SK-N-SH treated with all-trans-retinoic acid at 6 μM for 48 hours (cell line): ENCODE measurements around the gene SERPINB1.

Experiments
- ISL1 ChIP-seq: fragments of 250-450 bp; sonication (Bioruptor Pico); IDR thresholded peaks from 2 replicates; pipeline ENCODE4 v2.1.2; 2022; ENCODE audit warnings: mild to moderate bottlenecking, moderate library complexity
- OSR1 ChIP-seq: fragments of 250-450 bp; sonication (Bioruptor Pico); IDR thresholded peaks from 2 replicates; pipeline ENCODE4 v1.8.0; 2022; ENCODE audit warnings: moderate library complexity, mild to moderate bottlenecking, inconsistent platforms
- RARB ChIP-seq: fragments of 250-450 bp; sonication (Bioruptor Pico); IDR thresholded peaks from 2 replicates; pipeline ENCODE4 v1.8.0; 2021; ENCODE audit warnings: mild to moderate bottlenecking, moderate library complexity
- SNAI2 ChIP-seq: fragments of 250-450 bp; sonication (Bioruptor Pico); IDR thresholded peaks from 2 replicates; pipeline ENCODE4 v1.5.0; 2020; ENCODE audit warnings: mild to moderate bottlenecking, moderate library complexity
- ZFP3 ChIP-seq: fragments of 250-450 bp; sonication (Bioruptor Pico); IDR thresholded peaks from 2 replicates; pipeline ENCODE4 v1.5.0; 2020; ENCODE audit warnings: mild to moderate bottlenecking, moderate library complexity
- ZFP30 ChIP-seq: fragments of 450-650 bp; formaldehyde crosslinking; IDR thresholded peaks from 2 replicates; pipeline ENCODE4 v1.5.0; 2022; ENCODE audit warnings: mild to moderate bottlenecking, moderate library complexity
- ZNF565 ChIP-seq: fragments of 450-650 bp; formaldehyde crosslinking; conservative IDR thresholded peaks from 2 replicates; pipeline ENCODE4 v1.5.0; 2020; ENCODE audit warnings: low read depth, mild to moderate bottlenecking, moderate library complexity
- ZNF8 ChIP-seq: fragments of 450-650 bp; formaldehyde crosslinking; IDR thresholded peaks from 2 replicates; pipeline ENCODE4 v1.5.0; 2020; ENCODE audit warnings: mild to moderate bottlenecking, moderate library complexity
- TF ChIP-seq, protein P1 (sequence below): fragments of 250-450 bp; sonication (Bioruptor Pico); IDR thresholded peaks from 2 replicates; pipeline ENCODE4 v1.5.1; 2020; ENCODE audit warnings: low read depth, mild to moderate bottlenecking, moderate library complexity
- TF ChIP-seq, protein P2 (sequence below): fragments of 250-450 bp; sonication (Bioruptor Pico); IDR thresholded peaks from 2 replicates; pipeline ENCODE4 v1.8.0; 2020; ENCODE audit warnings: mild to moderate bottlenecking, moderate library complexity, borderline replicate concordance

DNA sequence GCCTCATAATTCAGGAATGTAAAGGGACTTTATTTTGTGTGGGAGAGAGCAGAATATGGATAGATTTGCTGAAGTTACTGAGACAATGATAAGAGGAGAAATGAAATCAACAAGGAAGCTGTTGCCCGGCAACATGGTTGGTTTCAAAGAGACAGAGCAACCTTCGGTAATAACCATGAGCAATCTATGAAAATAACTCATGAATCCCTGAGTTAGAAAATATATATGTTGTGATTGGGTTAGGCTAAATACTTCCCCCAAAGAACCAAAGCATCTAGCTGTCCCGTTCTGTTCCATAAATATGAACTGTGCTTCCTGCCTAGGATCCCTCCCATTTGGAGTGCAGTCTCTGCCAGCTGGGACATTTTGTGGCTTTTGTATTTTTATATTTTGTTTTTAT, 23.1 kb downstream of the SERPINB1 start:
- TF ChIP-seq OSR1 (no peak), ISL1 (CRISPR knock-in tag) (no peak), ZNF8 (CRISPR knock-in tag) (no peak), ZNF565 (CRISPR knock-in tag) (no peak), ZFP30 (no peak), RARB (CRISPR knock-in tag) (no peak), SNAI2 (no peak), ZFP3 (CRISPR knock-in tag) (no peak)
- TF ChIP-seq, protein P1, sequence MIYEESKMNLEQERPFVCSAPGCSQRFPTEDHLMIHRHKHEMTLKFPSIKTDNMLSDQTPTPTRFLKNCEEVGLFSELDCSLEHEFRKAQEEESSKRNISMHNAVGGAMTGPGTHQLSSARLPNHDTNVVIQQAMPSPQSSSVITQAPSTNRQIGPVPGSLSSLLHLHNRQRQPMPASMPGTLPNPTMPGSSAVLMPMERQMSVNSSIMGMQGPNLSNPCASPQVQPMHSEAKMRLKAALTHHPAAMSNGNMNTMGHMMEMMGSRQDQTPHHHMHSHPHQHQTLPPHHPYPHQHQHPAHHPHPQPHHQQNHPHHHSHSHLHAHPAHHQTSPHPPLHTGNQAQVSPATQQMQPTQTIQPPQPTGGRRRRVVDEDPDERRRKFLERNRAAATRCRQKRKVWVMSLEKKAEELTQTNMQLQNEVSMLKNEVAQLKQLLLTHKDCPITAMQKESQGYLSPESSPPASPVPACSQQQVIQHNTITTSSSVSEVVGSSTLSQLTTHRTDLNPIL = no peak
- TF ChIP-seq, protein P2, sequence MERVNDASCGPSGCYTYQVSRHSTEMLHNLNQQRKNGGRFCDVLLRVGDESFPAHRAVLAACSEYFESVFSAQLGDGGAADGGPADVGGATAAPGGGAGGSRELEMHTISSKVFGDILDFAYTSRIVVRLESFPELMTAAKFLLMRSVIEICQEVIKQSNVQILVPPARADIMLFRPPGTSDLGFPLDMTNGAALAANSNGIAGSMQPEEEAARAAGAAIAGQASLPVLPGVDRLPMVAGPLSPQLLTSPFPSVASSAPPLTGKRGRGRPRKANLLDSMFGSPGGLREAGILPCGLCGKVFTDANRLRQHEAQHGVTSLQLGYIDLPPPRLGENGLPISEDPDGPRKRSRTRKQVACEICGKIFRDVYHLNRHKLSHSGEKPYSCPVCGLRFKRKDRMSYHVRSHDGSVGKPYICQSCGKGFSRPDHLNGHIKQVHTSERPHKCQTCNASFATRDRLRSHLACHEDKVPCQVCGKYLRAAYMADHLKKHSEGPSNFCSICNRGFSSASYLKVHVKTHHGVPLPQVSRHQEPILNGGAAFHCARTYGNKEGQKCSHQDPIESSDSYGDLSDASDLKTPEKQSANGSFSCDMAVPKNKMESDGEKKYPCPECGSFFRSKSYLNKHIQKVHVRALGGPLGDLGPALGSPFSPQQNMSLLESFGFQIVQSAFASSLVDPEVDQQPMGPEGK (CRISPR knock-in tag) = no peak
